Measurements from ENCODE around the gene GPX5.

GPX5 gene

DNA sequence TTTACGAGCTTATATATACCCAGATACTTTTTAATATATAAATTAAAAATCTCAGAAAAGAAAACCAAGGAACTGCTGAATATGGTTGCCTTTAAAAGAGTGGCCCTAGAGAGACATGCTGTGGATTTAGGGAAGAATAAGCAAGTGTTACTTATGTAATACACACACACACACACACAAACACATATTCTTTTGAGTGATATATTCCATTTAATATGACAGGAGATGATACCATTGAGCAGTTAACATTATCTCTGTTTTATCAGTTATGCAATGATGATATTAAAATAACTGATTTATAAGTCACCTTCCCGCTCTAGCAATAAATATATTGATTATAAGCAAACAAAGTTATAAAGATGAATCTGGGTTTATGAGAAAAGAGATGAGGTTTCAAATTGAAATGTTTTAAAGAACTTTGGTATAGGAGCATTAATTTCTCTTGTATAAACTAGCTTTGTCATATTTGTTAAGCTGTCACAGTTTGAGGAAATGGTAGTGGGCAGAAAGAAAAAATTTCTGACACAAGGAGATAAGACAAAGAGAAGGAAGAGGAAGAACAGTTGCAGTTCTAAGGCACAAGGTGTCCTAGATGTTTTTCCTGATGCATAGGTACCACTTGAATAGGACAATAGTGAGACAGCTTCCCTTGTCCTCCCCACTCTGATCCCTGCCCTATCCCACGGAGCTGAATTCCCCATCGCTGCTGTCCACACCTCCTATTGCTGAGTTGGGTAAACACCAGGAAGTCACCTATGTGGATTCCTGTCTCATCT, 26.4 kb downstream of the GPX5 start:
- ChIA-PET POLR2A (interaction anchor here (0.5 kb wide), 1 partner anchor 666 kb away, joined by 3 read pairs; no protein-coding TSS in a partner anchor), CTCF (interaction anchor here (0.6 to 1.8 kb wide), 5 partner anchors 9 to 144 kb away, joined by 3 to 13 read pairs (median 3); no protein-coding TSS in a partner anchor)
- Histone ChIP-seq H3K36me3 (ENCODE audit: control insufficient read depth in 2 of 2, insufficient read depth in 1 of 2, low read length in 2 of 2) (no peaks in the 10 kb centered on the region), H3K4me3 (ENCODE audit: low read depth, low read length) (no peak overlapping the region), H3K27ac (ENCODE audit: extremely low read depth, low read depth, low read length) (no peak overlapping the region), H3K9me3 (ENCODE audit: control insufficient read depth, insufficient read depth, low read depth, low read length) (no peaks in the 10 kb centered on the region), H3K4me1 (ENCODE audit: control insufficient read depth, insufficient read depth, low read length) (no peaks in the 10 kb centered on the region)
- no peak for TF ChIP-seq ZNF629 (tag by site-specific recombination; IDR thresholded peaks at IDR 0.05)
- TF ChIP-seq ZNF133 (tag by site-specific recombination; IDR thresholded peaks at IDR 0.05), result no peak
- TF ChIP-seq KLF1 (tag by site-specific recombination; IDR thresholded peaks at IDR 0.05), result no peak
- TF ChIP-seq ZNF311 (tag by site-specific recombination; IDR thresholded peaks at IDR 0.05; ENCODE audit: borderline replicate concordance), result no peak

- no peaks in the 10 kb centered on the region for H3K4me1 ChIP-seq (ENCODE audit: control insufficient read depth, insufficient read depth, low read length)
- ChIA-PET POLR2A (no interaction called here), CTCF (interaction anchor here (0.7 to 1.5 kb wide), 5 partner anchors 10 to 171 kb away, joined by 3 to 4 read pairs (median 3); no protein-coding TSS in a partner anchor)
- no peak overlapping the region for H3K27ac ChIP-seq (ENCODE audit: extremely low read depth, low read depth, low read length)
- no peaks in the 10 kb centered on the region for H3K36me3 ChIP-seq (ENCODE audit: control insufficient read depth in 2 of 2, insufficient read depth in 1 of 2, low read length in 2 of 2)
- H3K9me3 ChIP-seq (ENCODE audit: control insufficient read depth, insufficient read depth, low read depth, low read length), result no peaks in the 10 kb centered on the region
- no peak overlapping the region for H3K4me3 ChIP-seq (ENCODE audit: low read depth, low read length)
- no peak for TF ChIP-seq HOXC10 (CRISPR knock-in tag; IDR thresholded peaks at IDR 0.05)
- TF ChIP-seq, protein P1, sequence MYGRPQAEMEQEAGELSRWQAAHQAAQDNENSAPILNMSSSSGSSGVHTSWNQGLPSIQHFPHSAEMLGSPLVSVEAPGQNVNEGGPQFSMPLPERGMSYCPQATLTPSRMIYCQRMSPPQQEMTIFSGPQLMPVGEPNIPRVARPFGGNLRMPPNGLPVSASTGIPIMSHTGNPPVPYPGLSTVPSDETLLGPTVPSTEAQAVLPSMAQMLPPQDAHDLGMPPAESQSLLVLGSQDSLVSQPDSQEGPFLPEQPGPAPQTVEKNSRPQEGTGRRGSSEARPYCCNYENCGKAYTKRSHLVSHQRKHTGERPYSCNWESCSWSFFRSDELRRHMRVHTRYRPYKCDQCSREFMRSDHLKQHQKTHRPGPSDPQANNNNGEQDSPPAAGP (tag by site-specific recombination; IDR thresholded peaks at IDR 0.05), result no peak
- TF ChIP-seq PRDM1 (tag by site-specific recombination; IDR thresholded peaks at IDR 0.05), result peak; percentile 72
- no peak for TF ChIP-seq ZNF585B (tag by site-specific recombination; IDR thresholded peaks at IDR 0.05)
- TF ChIP-seq ZNF561 (tag by site-specific recombination; IDR thresholded peaks at IDR 0.05; ENCODE audit: borderline replicate concordance), result no peak
- TF ChIP-seq ZNF768 (tag by site-specific recombination; IDR thresholded peaks at IDR 0.05), result no peak
- TF ChIP-seq, protein P2, sequence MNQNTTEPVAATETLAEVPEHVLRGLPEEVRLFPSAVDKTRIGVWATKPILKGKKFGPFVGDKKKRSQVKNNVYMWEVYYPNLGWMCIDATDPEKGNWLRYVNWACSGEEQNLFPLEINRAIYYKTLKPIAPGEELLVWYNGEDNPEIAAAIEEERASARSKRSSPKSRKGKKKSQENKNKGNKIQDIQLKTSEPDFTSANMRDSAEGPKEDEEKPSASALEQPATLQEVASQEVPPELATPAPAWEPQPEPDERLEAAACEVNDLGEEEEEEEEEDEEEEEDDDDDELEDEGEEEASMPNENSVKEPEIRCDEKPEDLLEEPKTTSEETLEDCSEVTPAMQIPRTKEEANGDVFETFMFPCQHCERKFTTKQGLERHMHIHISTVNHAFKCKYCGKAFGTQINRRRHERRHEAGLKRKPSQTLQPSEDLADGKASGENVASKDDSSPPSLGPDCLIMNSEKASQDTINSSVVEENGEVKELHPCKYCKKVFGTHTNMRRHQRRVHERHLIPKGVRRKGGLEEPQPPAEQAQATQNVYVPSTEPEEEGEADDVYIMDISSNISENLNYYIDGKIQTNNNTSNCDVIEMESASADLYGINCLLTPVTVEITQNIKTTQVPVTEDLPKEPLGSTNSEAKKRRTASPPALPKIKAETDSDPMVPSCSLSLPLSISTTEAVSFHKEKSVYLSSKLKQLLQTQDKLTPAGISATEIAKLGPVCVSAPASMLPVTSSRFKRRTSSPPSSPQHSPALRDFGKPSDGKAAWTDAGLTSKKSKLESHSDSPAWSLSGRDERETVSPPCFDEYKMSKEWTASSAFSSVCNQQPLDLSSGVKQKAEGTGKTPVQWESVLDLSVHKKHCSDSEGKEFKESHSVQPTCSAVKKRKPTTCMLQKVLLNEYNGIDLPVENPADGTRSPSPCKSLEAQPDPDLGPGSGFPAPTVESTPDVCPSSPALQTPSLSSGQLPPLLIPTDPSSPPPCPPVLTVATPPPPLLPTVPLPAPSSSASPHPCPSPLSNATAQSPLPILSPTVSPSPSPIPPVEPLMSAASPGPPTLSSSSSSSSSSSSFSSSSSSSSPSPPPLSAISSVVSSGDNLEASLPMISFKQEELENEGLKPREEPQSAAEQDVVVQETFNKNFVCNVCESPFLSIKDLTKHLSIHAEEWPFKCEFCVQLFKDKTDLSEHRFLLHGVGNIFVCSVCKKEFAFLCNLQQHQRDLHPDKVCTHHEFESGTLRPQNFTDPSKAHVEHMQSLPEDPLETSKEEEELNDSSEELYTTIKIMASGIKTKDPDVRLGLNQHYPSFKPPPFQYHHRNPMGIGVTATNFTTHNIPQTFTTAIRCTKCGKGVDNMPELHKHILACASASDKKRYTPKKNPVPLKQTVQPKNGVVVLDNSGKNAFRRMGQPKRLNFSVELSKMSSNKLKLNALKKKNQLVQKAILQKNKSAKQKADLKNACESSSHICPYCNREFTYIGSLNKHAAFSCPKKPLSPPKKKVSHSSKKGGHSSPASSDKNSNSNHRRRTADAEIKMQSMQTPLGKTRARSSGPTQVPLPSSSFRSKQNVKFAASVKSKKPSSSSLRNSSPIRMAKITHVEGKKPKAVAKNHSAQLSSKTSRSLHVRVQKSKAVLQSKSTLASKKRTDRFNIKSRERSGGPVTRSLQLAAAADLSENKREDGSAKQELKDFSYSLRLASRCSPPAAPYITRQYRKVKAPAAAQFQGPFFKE (tag by site-specific recombination; IDR thresholded peaks at IDR 0.05; ENCODE audit: borderline replicate concordance), result no peak
- peak; percentile 53 for TF ChIP-seq ZNF366 (tag by site-specific recombination; conservative IDR thresholded peaks at IDR 0.05)
Measured at GRCh38 chr6:28553384-28553985, 27.8 kb downstream of the GPX5 start.

Data from HEK293 (cell line).